Measurements from ENCODE around the gene CCSER1. TPM values are rescaled to one million over a fixed set of nuclear protein-coding genes. Genes with fewer than 3 reads are reported as not detected.

CCSER1 gene
- total and polyA plus RNA-seq, 2 of the 8 experiments (the other 6 are each of a cell fraction or from before 2014, with no cell fraction given) = 0.26 to 0.84 TPM

- 90% methylated on average over 1 of the region's 1 CpG; no CpG with 5 or more reads in 1 of the 2 experiments for WGBS, 2 experiments (ENCODE audit: extremely low coverage in 1 of 2, insufficient coverage in 1 of 2, insufficient read length in 1 of 2, insufficient replicate concordance in 2 of 2, low coverage in 1 of 2, low lambda C conversion rate in 2 of 2, missing lambda C conversion rate in 1 of 2)
- ChIA-PET CTCF (ENCODE audit: partially characterized antibody) (no interaction called here), POLR2A (ENCODE audit: partially characterized antibody) (no interaction called here)
- FAIRE-seq = no peak
- Histone ChIP-seq H3K79me2 (ENCODE audit: control insufficient read depth in 1 of 2, insufficient read depth in 2 of 2, low read length in 2 of 2) (no peaks in the 10 kb centered on the region), H2BK5ac (ENCODE audit: low read depth, low read length) (no peak overlapping the region), H2BK120ac (replicated peaks; ENCODE audit: low read depth, low read length) (no peak overlapping the region), H4K91ac (replicated peaks; ENCODE audit: insufficient read length, low read length) (no peak overlapping the region), H3K23ac (ENCODE audit: insufficient read length) (no peak overlapping the region), H2BK15ac (ENCODE audit: low read length) (no peak overlapping the region), H3K9me3 (ENCODE audit: insufficient read depth in 2 of 2, low read depth in 1 of 2, low read length in 1 of 2) (peaks cover 18 to 19% of the 10 kb centered on the region in 2 experiments), H3K4me3 (ENCODE audit: extremely low read depth in 1 of 4, insufficient read depth in 2 of 4, low read depth in 3 of 4, low read length in 4 of 4) (no peak overlapping the region), H3K56ac (replicated peaks; ENCODE audit: insufficient read length, low read depth, low read length) (no peak overlapping the region), H3K4me1 (replicated peaks in 1 of 4; ENCODE audit: control insufficient read depth in 3 of 4, insufficient read depth in 4 of 4, low read length in 3 of 4) (no peaks in the 10 kb centered on the region), H3K9ac (replicated peaks in 1 of 4; ENCODE audit: extremely low read depth in 1 of 4, low read depth in 3 of 4, low read length in 3 of 4) (no peak overlapping the region), H3K27ac (ENCODE audit: low read depth, low read length) (no peak overlapping the region), H3K4me2 (ENCODE audit: insufficient read depth in 1 of 2, low read depth in 2 of 2, low read length in 2 of 2) (no peak overlapping the region), H3K4ac (replicated peaks; ENCODE audit: insufficient read length, low read depth, low read length) (no peak overlapping the region), H4K5ac (ENCODE audit: insufficient read length, low read depth, low read length) (no peak overlapping the region), H2AK5ac (ENCODE audit: low read depth, low read length) (no peak overlapping the region), H4K8ac (ENCODE audit: extremely low read depth, insufficient read depth, low read length) (no peak overlapping the region), H3K23me2 (ENCODE audit: low read depth, low read length) (no peaks in the 10 kb centered on the region), H3K27me3 (replicated peaks in 1 of 4; ENCODE audit: control insufficient read depth in 3 of 4, extremely low read depth in 1 of 4, insufficient read depth in 3 of 4, low read length in 3 of 4) (no peaks in the 10 kb centered on the region), H2AFZ (ENCODE audit: low read length) (no peak overlapping the region), H2BK20ac (ENCODE audit: low read length) (no peak overlapping the region), H3K36me3 (ENCODE audit: control insufficient read depth in 2 of 4, insufficient read depth in 4 of 4, low read length in 3 of 4) (no peaks in the 10 kb centered on the region; a peak in 1 of 8 replicates), H3K14ac (ENCODE audit: insufficient read length) (no peak overlapping the region), H4K20me1 (replicated peaks in 1 of 2; ENCODE audit: control insufficient read depth in 1 of 2, insufficient read depth in 2 of 2, low read length in 2 of 2) (no peaks in the 10 kb centered on the region), H3K18ac (ENCODE audit: extremely low read depth, low read length) (no peak overlapping the region), H2BK12ac (ENCODE audit: low read depth, low read length) (no peak overlapping the region), H3K79me1 (ENCODE audit: low read depth, low read length) (no peaks in the 10 kb centered on the region)
- DNase-seq (ENCODE audit: low read depth in 1 of 2, low spot score in 2 of 2) = no peak
- TF ChIP-seq SAP30 (IDR thresholded peaks at IDR 0.05; ENCODE audit: insufficient read depth, insufficient replicate concordance, low read length) (no peak), SIN3A (conservative IDR thresholded peaks at IDR 0.05 in 1 of 2, IDR thresholded peaks at IDR 0.05 in 1 of 2; ENCODE audit: low read depth in 1 of 2, low read length in 2 of 2) (no peak), ATF2 (IDR thresholded peaks at IDR 0.05; ENCODE audit: low read length) (no peak), HDAC6 (IDR thresholded peaks at IDR 0.05; ENCODE audit: low read depth, low read length) (no peak)
These were observed 1195.8 kb downstream of the CCSER1 start for GRCh38 chr4:91322961-91323360.
